ENCODE measurements around the gene CAMK1D. TPM values are rescaled to one million over a fixed set of nuclear protein-coding genes. Genes with fewer than 3 reads are reported as not detected.

The CAMK1D gene
- total and polyA plus RNA-seq, 2 of the 8 experiments (the other 6 are each of a cell fraction or from before 2014, with no cell fraction given): 3.5 to 10.6 TPM

DNA sequence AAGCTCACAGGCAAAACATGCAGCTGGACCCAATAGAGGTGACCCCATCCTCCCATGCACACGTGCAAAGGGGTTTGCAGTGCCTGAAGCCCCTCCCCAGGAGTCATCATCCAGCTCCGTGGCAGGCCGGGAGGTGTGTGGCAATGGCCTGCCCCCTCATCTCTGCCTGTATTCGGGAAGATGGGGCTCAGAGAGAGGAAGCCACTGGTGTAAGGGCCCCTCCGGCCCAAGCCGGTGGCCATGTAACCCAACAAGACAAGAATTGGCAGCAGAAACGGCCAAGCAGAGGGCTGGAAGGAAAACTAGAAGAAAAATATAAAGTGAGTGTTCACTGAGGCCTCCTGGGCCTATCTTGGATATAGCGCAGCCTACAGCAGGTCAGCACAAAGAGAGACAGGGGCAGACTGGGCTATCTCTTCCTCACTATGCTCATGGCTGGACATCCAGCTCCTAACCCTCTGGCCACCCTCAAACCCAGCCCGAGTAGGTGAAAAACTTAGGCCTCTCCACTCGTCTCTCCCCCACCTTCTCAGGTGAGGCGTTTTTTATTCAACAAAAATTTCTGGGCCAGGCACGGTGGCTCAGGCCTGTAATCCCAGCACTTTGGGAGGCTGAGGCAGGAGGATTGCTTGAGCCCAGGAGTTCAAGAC lies 494.1 kb downstream of the CAMK1D start:
- Histone ChIP-seq H3K36me3 (ENCODE audit: control insufficient read depth in 2 of 4, insufficient read depth in 4 of 4, low read length in 3 of 4) (no peaks in the 10 kb centered on the region), H3K4me3 (ENCODE audit: extremely low read depth in 1 of 4, insufficient read depth in 2 of 4, low read depth in 3 of 4, low read length in 4 of 4) (no peak overlapping the region), H2BK20ac (ENCODE audit: low read length) (no peak overlapping the region), H3K79me1 (ENCODE audit: low read depth, low read length) (no peaks in the 10 kb centered on the region), H3K4ac (replicated peaks; ENCODE audit: insufficient read length, low read depth, low read length) (no peak overlapping the region), H3K4me1 (replicated peaks in 1 of 4; ENCODE audit: control insufficient read depth in 3 of 4, insufficient read depth in 4 of 4, low read length in 3 of 4) (peaks cover 0 to 7% (median 0%) of the 10 kb centered on the region in 4 experiments; a peak in 4 of 7 replicates), H3K9ac (replicated peaks in 1 of 4; ENCODE audit: extremely low read depth in 1 of 4, low read depth in 3 of 4, low read length in 3 of 4) (no peak overlapping the region; a peak in 1 of 7 replicates), H2BK12ac (ENCODE audit: low read depth, low read length) (no peak overlapping the region), H3K4me2 (ENCODE audit: insufficient read depth in 1 of 2, low read depth in 2 of 2, low read length in 2 of 2) (no peak overlapping the region), H3K79me2 (ENCODE audit: control insufficient read depth in 1 of 2, insufficient read depth in 2 of 2, low read length in 2 of 2) (no peaks in the 10 kb centered on the region), H3K23me2 (ENCODE audit: low read depth, low read length) (no peaks in the 10 kb centered on the region), H4K8ac (ENCODE audit: extremely low read depth, insufficient read depth, low read length) (no peak overlapping the region), H3K14ac (ENCODE audit: insufficient read length) (no peak overlapping the region), H2BK5ac (ENCODE audit: low read depth, low read length) (no peak overlapping the region), H3K56ac (replicated peaks; ENCODE audit: insufficient read length, low read depth, low read length) (no peak overlapping the region), H2BK15ac (ENCODE audit: low read length) (no peak overlapping the region), H3K23ac (ENCODE audit: insufficient read length) (no peak overlapping the region), H4K5ac (ENCODE audit: insufficient read length, low read depth, low read length) (no peak overlapping the region), H4K91ac (replicated peaks; ENCODE audit: insufficient read length, low read length) (no peak overlapping the region), H2BK120ac (replicated peaks; ENCODE audit: low read depth, low read length) (no peak overlapping the region), H3K18ac (ENCODE audit: extremely low read depth, low read length) (no peak overlapping the region), H4K20me1 (replicated peaks in 1 of 2; ENCODE audit: control insufficient read depth in 1 of 2, insufficient read depth in 2 of 2, low read length in 2 of 2) (no peaks in the 10 kb centered on the region), H2AK5ac (ENCODE audit: low read depth, low read length) (no peak overlapping the region), H3K27me3 (replicated peaks in 1 of 4; ENCODE audit: control insufficient read depth in 3 of 4, extremely low read depth in 1 of 4, insufficient read depth in 3 of 4, low read length in 3 of 4) (no peaks in the 10 kb centered on the region), H2AFZ (ENCODE audit: low read length) (no peak overlapping the region), H3K9me3 (ENCODE audit: insufficient read depth in 2 of 2, low read depth in 1 of 2, low read length in 1 of 2) (no peaks in the 10 kb centered on the region), H3K27ac (ENCODE audit: low read depth, low read length) (no peak overlapping the region)
- 83% methylated on average over 12 of the region's 12 CpGs; no CpG with 5 or more reads in 1 of the 2 experiments for WGBS, 2 experiments (ENCODE audit: extremely low coverage in 1 of 2, insufficient coverage in 1 of 2, insufficient read length in 1 of 2, insufficient replicate concordance in 2 of 2, low coverage in 1 of 2, low lambda C conversion rate in 2 of 2, missing lambda C conversion rate in 1 of 2)
- CTCF ChIA-PET (ENCODE audit: partially characterized antibody): interaction anchor here (0.6 to 1.4 kb wide), 6 partner anchors 11 to 239 kb away, joined by 3 to 6 read pairs (median 3); no protein-coding TSS in a partner anchor
- DNase-seq (ENCODE audit: low read depth in 1 of 2, low spot score in 2 of 2): no peak
- FAIRE-seq: no peak
- POLR2A ChIA-PET (ENCODE audit: partially characterized antibody): no interaction called here
- no peak for TF ChIP-seq KDM1A (IDR thresholded peaks at IDR 0.05; ENCODE audit: borderline replicate concordance, low read length)
- TF ChIP-seq YY1 (IDR thresholded peaks at IDR 0.05; ENCODE audit: low read depth, low read length): no peak
- TF ChIP-seq EP300 (IDR thresholded peaks at IDR 0.05; ENCODE audit: borderline replicate concordance in 1 of 2, low read depth in 2 of 2, low read length in 2 of 2): no peak
- no peak for TF ChIP-seq EGR1 (IDR thresholded peaks at IDR 0.05; ENCODE audit: borderline replicate concordance, low read depth, low read length)
- no peak for TF ChIP-seq EZH2 (IDR thresholded peaks at IDR 0.05; ENCODE audit: low read depth, low read length, severe bottlenecking)
- no peak for TF ChIP-seq SP1 (IDR thresholded peaks at IDR 0.05; ENCODE audit: low read depth, low read length)
- TF ChIP-seq, protein P1, sequence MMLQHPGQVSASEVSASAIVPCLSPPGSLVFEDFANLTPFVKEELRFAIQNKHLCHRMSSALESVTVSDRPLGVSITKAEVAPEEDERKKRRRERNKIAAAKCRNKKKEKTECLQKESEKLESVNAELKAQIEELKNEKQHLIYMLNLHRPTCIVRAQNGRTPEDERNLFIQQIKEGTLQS (IDR thresholded peaks at IDR 0.05; ENCODE audit: insufficient read depth, low read depth, low read length): no peak
- no peak for TF ChIP-seq CEBPB (IDR thresholded peaks at IDR 0.05; ENCODE audit: low read depth, low read length)
- no peak for TF ChIP-seq HDAC6 (IDR thresholded peaks at IDR 0.05; ENCODE audit: low read depth, low read length)
- TF ChIP-seq JUND (IDR thresholded peaks at IDR 0.05; ENCODE audit: low read length): no peak
- TF ChIP-seq RBBP5 (IDR thresholded peaks at IDR 0.05; ENCODE audit: borderline replicate concordance, low read depth, low read length): no peak
- no peak for TF ChIP-seq CBX5 (IDR thresholded peaks at IDR 0.05; ENCODE audit: low read depth, low read length)
- no peak for TF ChIP-seq NRF1 (IDR thresholded peaks at IDR 0.05; ENCODE audit: low read depth, low read length)

Data from H1 (cell line).